Measurements from ENCODE around the gene BHMT.

Gene BHMT

GRCh38 chr5:79111960-79112702 is 522 bp downstream of the BHMT start:
- TF ChIP-seq, protein P1, sequence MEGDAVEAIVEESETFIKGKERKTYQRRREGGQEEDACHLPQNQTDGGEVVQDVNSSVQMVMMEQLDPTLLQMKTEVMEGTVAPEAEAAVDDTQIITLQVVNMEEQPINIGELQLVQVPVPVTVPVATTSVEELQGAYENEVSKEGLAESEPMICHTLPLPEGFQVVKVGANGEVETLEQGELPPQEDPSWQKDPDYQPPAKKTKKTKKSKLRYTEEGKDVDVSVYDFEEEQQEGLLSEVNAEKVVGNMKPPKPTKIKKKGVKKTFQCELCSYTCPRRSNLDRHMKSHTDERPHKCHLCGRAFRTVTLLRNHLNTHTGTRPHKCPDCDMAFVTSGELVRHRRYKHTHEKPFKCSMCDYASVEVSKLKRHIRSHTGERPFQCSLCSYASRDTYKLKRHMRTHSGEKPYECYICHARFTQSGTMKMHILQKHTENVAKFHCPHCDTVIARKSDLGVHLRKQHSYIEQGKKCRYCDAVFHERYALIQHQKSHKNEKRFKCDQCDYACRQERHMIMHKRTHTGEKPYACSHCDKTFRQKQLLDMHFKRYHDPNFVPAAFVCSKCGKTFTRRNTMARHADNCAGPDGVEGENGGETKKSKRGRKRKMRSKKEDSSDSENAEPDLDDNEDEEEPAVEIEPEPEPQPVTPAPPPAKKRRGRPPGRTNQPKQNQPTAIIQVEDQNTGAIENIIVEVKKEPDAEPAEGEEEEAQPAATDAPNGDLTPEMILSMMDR (IDR thresholded peaks at IDR 0.05; ENCODE audit: insufficient read depth, low read depth, low read length, missing control alignments) = no peak
- DNase-seq (ENCODE audit: low read depth) = no peak
- H3K4me3 ChIP-seq (ENCODE audit: low read length) = no peak overlapping the region

DNA sequence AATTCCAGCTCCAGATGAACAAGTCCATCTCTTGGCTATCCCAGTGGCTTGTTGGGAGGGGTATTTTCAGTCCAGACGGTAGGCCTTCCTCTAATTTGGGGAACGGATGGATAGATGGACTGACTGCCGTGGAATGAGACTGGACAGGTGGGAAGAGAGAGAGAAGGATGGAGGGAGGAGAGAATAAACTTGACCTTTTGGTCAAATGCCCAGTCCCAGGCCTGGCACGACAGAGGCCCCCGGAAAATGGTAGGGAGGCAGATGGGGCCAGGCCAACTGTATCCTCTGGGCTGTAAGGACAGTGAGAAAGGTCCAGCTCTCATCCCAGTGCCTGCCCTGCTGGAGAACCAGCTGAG is 1.1 kb downstream of the BHMT start:
- TF ChIP-seq, protein P1 (IDR thresholded peaks at IDR 0.05; ENCODE audit: insufficient read depth, low read depth, low read length, missing control alignments) = no peak
- H3K4me3 ChIP-seq (ENCODE audit: low read length) = no peak overlapping the region
- DNase-seq (ENCODE audit: low read depth) = no peak

DNA sequence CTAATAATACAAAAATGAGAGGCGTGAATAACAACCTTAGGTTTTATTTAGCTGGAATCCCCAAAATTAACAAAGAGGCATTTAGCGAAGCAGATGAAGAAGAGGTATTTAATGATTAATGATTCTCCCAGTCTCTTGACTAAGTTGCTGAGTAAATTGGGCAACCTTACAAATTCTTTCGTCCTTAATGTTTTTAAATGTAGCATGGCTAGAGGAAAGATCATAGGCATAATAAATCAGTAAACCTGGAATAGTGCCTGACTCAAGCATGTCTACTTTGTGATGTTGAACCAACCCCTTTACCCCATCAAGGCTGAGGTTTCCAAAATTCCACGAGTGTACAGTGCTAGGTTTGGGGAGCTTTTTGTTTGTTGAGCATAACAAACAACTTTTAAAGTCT is 7.9 kb downstream of the BHMT start:
- no peak overlapping the region for H3K4me3 ChIP-seq (ENCODE audit: low read length)
- TF ChIP-seq, protein P1 (IDR thresholded peaks at IDR 0.05; ENCODE audit: insufficient read depth, low read depth, low read length, missing control alignments) = no peak
- no peak for DNase-seq (ENCODE audit: low read depth)

- TF ChIP-seq, protein P1 (IDR thresholded peaks at IDR 0.05; ENCODE audit: insufficient read depth, low read depth, low read length, missing control alignments) = no peak
- DNase-seq (ENCODE audit: low read depth) = peak; percentile 73
- H3K4me3 ChIP-seq (ENCODE audit: low read length) = no peak overlapping the region
These were observed 8.6 kb downstream of the BHMT start for GRCh38 chr5:79120221-79120620.

- no peak for DNase-seq (ENCODE audit: low read depth)
These were observed 11.4 kb downstream of the BHMT start for GRCh38 chr5:79122973-79123372.

GRCh38 chr5:79124607-79125006 is 13.0 kb downstream of the BHMT start:
- no peak overlapping the region for H3K4me3 ChIP-seq (ENCODE audit: low read length)

More at GRCh38 chr5:79122973-79123372, 11.4 kb downstream of the BHMT start:
- TF ChIP-seq, protein P1 (IDR thresholded peaks at IDR 0.05; ENCODE audit: insufficient read depth, low read depth, low read length, missing control alignments) = no peak
- H3K4me3 ChIP-seq (ENCODE audit: low read length) = no peak overlapping the region

More at GRCh38 chr5:79124607-79125006, 13.0 kb downstream of the BHMT start:
- TF ChIP-seq, protein P1 (IDR thresholded peaks at IDR 0.05; ENCODE audit: insufficient read depth, low read depth, low read length, missing control alignments) = no peak
- no peak for DNase-seq (ENCODE audit: low read depth)
